Fibroblast of lung (primary cell): Measurements from ENCODE around the gene CSAD.

Source experiments
- CTCF ChIP-seq, 2 donors: IDR thresholded peaks in 1 of 2; conservative IDR thresholded peaks in 1 of 2; 1 replicate in 1 of 2; 2 replicates in 1 of 2; pipeline ENCODE4 v1.5.1; 2011 to 2012; ENCODE audit warnings: low read length in 2 of 2, control low read depth in 1 of 2, inconsistent platforms in 1 of 2, low read depth in 1 of 2, mild to moderate bottlenecking in 1 of 2
- EZH2 ChIP-seq: IDR thresholded peaks from 2 replicates; pipeline ENCODE4 v1.5.1; 2012; ENCODE audit warnings: low read length, control low read depth, mild to moderate bottlenecking; ENCODE audit errors: missing control alignments

GRCh38 chr12:53171725-53172329 is 8.9 kb downstream of the CSAD start:
- TF ChIP-seq CTCF (conservative IDR thresholded peaks at IDR 0.05 in 1 of 2, IDR thresholded peaks at IDR 0.05 in 1 of 2; ENCODE audit: low read depth in 1 of 2, low read length in 2 of 2) (no peak), EZH2 (no peak)
